ENCODE results near the gene ADAMTS13.

- TF ChIP-seq POLR2A (IDR thresholded peaks at IDR 0.05) (no peak), CTCF (IDR thresholded peaks at IDR 0.05) (no peak), POLR2AphosphoS5 (IDR thresholded peaks at IDR 0.05) (no peak), EP300 (IDR thresholded peaks at IDR 0.05; ENCODE audit: low read depth) (no peak)
These were observed 33.1 kb upstream of the ADAMTS13 start for GRCh38 chr9:133389025-133389557.

All from transverse colon (tissue), 4 donors.